Endothelial cell of umbilical vein (primary cell): ENCODE data around the gene ERFL. TPM values are rescaled to one million over a fixed set of nuclear protein-coding genes. Genes with fewer than 3 reads are reported as not detected.

ENCODE experiments used
- BruUV-seq: library from RNA; stranded (reverse); fragments of 400-500 nt; replicated peaks from 2 replicates; lab custom pipeline; 2021; lab: Mats Ljungman, UMichigan
- CTCF ChIA-PET: fragments of 300-600, 350-600 bp; sonication (Branson Sonifier 250); formaldehyde crosslinking; loops from one replicate; lab custom pipeline; 2021; ENCODE audit warnings: antibody characterized with exemption, inconsistent platforms; lab: Charles Lee
- POLR2A ChIA-PET: fragments of 300-600, 350-600 bp; sonication (Branson Sonifier 250); formaldehyde crosslinking; loops from one replicate; lab custom pipeline; 2021; ENCODE audit warnings: antibody characterized with exemption, inconsistent platforms; lab: Charles Lee
- DNase-seq: peaks from one replicate; pipeline ENCODE4 v3.0.0-alpha.2; 2011; ENCODE audit warnings: low read depth, low spot score
- FAIRE-seq: peaks from 2 replicates; lab custom pipeline; 2011; peaks lifted over from hg19 to GRCh38; lab: Jason Lieb, UNC
- H2AFZ ChIP-seq: 2 replicates; pipeline ENCODE4 v1.6.0; 2012; ENCODE audit warnings: low read depth, low read length, control low read depth, inconsistent platforms
- H3K27ac ChIP-seq: 2 replicates; pipeline ENCODE4 v1.5.1; 2011; ENCODE audit warnings: low read depth, mild to moderate bottlenecking, control low read depth, low read length, moderate library complexity; ENCODE audit not compliant: insufficient read depth
- H3K27me3 ChIP-seq, 2 experiments: 2 replicates each; pipeline versions ENCODE4 v1.6.0 to v1.6.1; 2011; ENCODE audit warnings: low read length in 2 of 2, mixed read lengths in 1 of 2; ENCODE audit not compliant: control insufficient read depth in 2 of 2, insufficient read depth in 2 of 2
- H3K36me3 ChIP-seq, 2 experiments: 2 replicates in 1 of 2; 3 replicates in 1 of 2; pipeline ENCODE4 v1.5.1; 2011; ENCODE audit warnings: low read length in 2 of 2, mild to moderate bottlenecking in 1 of 2, moderate library complexity in 1 of 2; ENCODE audit not compliant: control insufficient read depth in 2 of 2, insufficient read depth in 2 of 2; ENCODE audit errors: extremely low read depth in 1 of 2
- H3K4me1 ChIP-seq: 3 replicates; pipeline ENCODE4 v1.5.1; 2011; ENCODE audit warnings: mild to moderate bottlenecking, low read length; ENCODE audit not compliant: control insufficient read depth, insufficient read depth; ENCODE audit errors: extremely low read depth
- H3K4me2 ChIP-seq: 2 replicates; pipeline ENCODE4 v1.6.1; 2011; ENCODE audit warnings: low read length, control low read depth, mixed read lengths; ENCODE audit not compliant: insufficient read depth
- H3K4me3 ChIP-seq, 3 experiments: fragments of 200-600 bp in 1 of 3; sonication (generic), shearing (Covaris generic) in 1 of 3; replicated peaks in 1 of 3; 2 replicates each; pipeline ENCODE4 v1.5.1; 2011 to 2016; ENCODE audit warnings: control low read depth in 3 of 3, low read length in 3 of 3, mild to moderate bottlenecking in 2 of 3, inconsistent platforms in 1 of 3, low read depth in 1 of 3, moderate library complexity in 1 of 3; ENCODE audit not compliant: insufficient read depth in 1 of 3
- H3K79me2 ChIP-seq: 2 replicates; pipeline ENCODE4 v1.6.0; 2012; ENCODE audit warnings: low read length, inconsistent platforms; ENCODE audit not compliant: control insufficient read depth, insufficient read depth
- H3K9ac ChIP-seq: replicated peaks from 2 replicates; pipeline ENCODE3; 2011; ENCODE audit warnings: low read length, control low read depth; ENCODE audit not compliant: insufficient read depth; ENCODE audit errors: extremely low read depth
- H3K9me1 ChIP-seq: replicated peaks from 3 replicates; pipeline ENCODE4 v1.6.0; 2011; ENCODE audit warnings: mild to moderate bottlenecking, low read length; ENCODE audit not compliant: control insufficient read depth, insufficient read depth; ENCODE audit errors: extremely low read depth
- H3K9me3 ChIP-seq: replicated peaks from 2 replicates; pipeline ENCODE4 v1.5.1; 2012; ENCODE audit warnings: low read length, inconsistent platforms; ENCODE audit not compliant: control insufficient read depth, insufficient read depth
- H4K20me1 ChIP-seq: replicated peaks from 2 replicates; pipeline ENCODE3; 2011; ENCODE audit warnings: mild to moderate bottlenecking, low read length; ENCODE audit not compliant: control insufficient read depth, insufficient read depth; ENCODE audit errors: extremely low read depth
- EZH2 ChIP-seq: IDR thresholded peaks from 2 replicates; pipeline ENCODE4 v1.6.1; 2012; ENCODE audit warnings: borderline replicate concordance, low read depth, mild to moderate bottlenecking, moderate library complexity, low read length, inconsistent platforms; ENCODE audit not compliant: severe bottlenecking
- FOS ChIP-seq: IDR thresholded peaks from 2 replicates; pipeline ENCODE4 v1.6.1; 2011; ENCODE audit warnings: mild to moderate bottlenecking, low read length, moderate library complexity, borderline replicate concordance; ENCODE audit not compliant: insufficient read depth
- GATA2 ChIP-seq: IDR thresholded peaks from 2 replicates; pipeline ENCODE4 v1.7.0; 2011; ENCODE audit warnings: low read depth, mild to moderate bottlenecking, moderate library complexity, mixed read lengths, low read length; ENCODE audit not compliant: insufficient read length, insufficient read depth
- JUN ChIP-seq: IDR thresholded peaks from 2 replicates; pipeline ENCODE4 v1.6.1; 2011; ENCODE audit warnings: borderline replicate concordance, low read depth; ENCODE audit not compliant: insufficient read length, insufficient read depth
- MAX ChIP-seq: IDR thresholded peaks from 2 replicates; pipeline ENCODE4 v1.6.1; 2011; ENCODE audit not compliant: insufficient read depth, insufficient read length
- MYC ChIP-seq: IDR thresholded peaks from one replicate; pipeline ENCODE4 v1.6.1; 2011; ENCODE audit warnings: mild to moderate bottlenecking, low read depth, low read length
- POLR2A ChIP-seq: IDR thresholded peaks from 2 replicates; pipeline ENCODE4 v1.6.1; 2012; ENCODE audit warnings: low read depth, mild to moderate bottlenecking, control low read depth, low read length
- POLR2AphosphoS5 ChIP-seq: IDR thresholded peaks from 2 replicates; pipeline ENCODE4 v1.6.1; 2012; ENCODE audit warnings: low read depth, mild to moderate bottlenecking, control low read depth, low read length, moderate library complexity; ENCODE audit not compliant: insufficient read depth
- dilution Hi-C: fragments of 300-500 bp; cut with MboI; formaldehyde crosslinking; loops from one replicate; pipeline ENCODE4 v1.15.0; 2019; ENCODE audit warnings: low sequenced_read_pairs; ENCODE audit not compliant: extremely low pct_ligation_motif_present
- intact Hi-C: fragments of 100-400 bp; cut with micrococcal nuclease; formaldehyde crosslinking; loops from one replicate; pipeline ENCODE4 v1.10.0; 2022
- polyA plus RNA-seq, 4 experiments: library from polyadenylated mRNA; depleted of rRNA in 3 of 4; stranded (reverse) in 3 of 4; unstranded in 1 of 4; fragments of >200 nt; gene quantifications; 2 replicates each; pipeline versions ENCODE4 v1.2.1 to v1.2.3, GENCODE V29; 2011 to 2012; ENCODE audit warnings: missing spikeins in 1 of 4
- total RNA-seq: library from RNA; stranded (reverse); gene quantifications from 2 replicates; pipeline ENCODE4 v1.2.3, GENCODE V29; 2021
- TF ChIP-seq, protein P1 (sequence below), 2 donors: IDR thresholded peaks; 1 replicate in 1 of 2; 2 replicates in 1 of 2; pipeline ENCODE4 v1.5.1; 2011; ENCODE audit warnings: low read length in 2 of 2, mild to moderate bottlenecking in 2 of 2, moderate library complexity in 2 of 2, control low read depth in 1 of 2, inconsistent platforms in 1 of 2, low read depth in 1 of 2; ENCODE audit not compliant: insufficient read depth in 1 of 2; ENCODE audit errors: extremely low read depth in 1 of 2

The ERFL gene
- total and polyA plus RNA-seq, 2 donors (not counting 3 experiments of a cell fraction or from before 2014, with no cell fraction given), result not detected

GRCh38 chr19:41905273-41906002 is 22.8 kb downstream of the ERFL start:
- no peaks in the 10 kb centered on the region for H3K9me1 ChIP-seq
- intact Hi-C loops (no loop called here), dilution Hi-C loops (no loop called here)
- peaks cover 0 to 3% of the 10 kb centered on the region in 2 experiments for H3K27me3 ChIP-seq
- CTCF ChIA-PET, result no interaction called here
- POLR2A ChIA-PET, result no interaction called here
- no peaks in the 10 kb centered on the region for H3K9me3 ChIP-seq
- peaks cover 7 to 51% of the 10 kb centered on the region in 2 experiments for H3K36me3 ChIP-seq
- H4K20me1 ChIP-seq, result no peaks in the 10 kb centered on the region
- BruUV-seq, result no TSS peak
- no peak overlapping the region for H3K4me3 ChIP-seq
- DNase-seq (no peak), FAIRE-seq (no peak)
- H3K4me2 ChIP-seq, result no peak overlapping the region
- H3K27ac ChIP-seq, result no peak overlapping the region
- TF ChIP-seq FOS (no peak), POLR2A (no peak), MYC (no peak), EZH2 (no peak), JUN (no peak), POLR2AphosphoS5 (no peak), MAX (no peak), GATA2 (no peak)
- TF ChIP-seq, protein P1, sequence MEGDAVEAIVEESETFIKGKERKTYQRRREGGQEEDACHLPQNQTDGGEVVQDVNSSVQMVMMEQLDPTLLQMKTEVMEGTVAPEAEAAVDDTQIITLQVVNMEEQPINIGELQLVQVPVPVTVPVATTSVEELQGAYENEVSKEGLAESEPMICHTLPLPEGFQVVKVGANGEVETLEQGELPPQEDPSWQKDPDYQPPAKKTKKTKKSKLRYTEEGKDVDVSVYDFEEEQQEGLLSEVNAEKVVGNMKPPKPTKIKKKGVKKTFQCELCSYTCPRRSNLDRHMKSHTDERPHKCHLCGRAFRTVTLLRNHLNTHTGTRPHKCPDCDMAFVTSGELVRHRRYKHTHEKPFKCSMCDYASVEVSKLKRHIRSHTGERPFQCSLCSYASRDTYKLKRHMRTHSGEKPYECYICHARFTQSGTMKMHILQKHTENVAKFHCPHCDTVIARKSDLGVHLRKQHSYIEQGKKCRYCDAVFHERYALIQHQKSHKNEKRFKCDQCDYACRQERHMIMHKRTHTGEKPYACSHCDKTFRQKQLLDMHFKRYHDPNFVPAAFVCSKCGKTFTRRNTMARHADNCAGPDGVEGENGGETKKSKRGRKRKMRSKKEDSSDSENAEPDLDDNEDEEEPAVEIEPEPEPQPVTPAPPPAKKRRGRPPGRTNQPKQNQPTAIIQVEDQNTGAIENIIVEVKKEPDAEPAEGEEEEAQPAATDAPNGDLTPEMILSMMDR (IDR thresholded peaks at IDR 0.05; ENCODE audit: extremely low read depth in 1 of 2, insufficient read depth in 1 of 2, low read depth in 1 of 2, low read length in 2 of 2), result no peak
- H2AFZ ChIP-seq, result no peak overlapping the region
- no peaks in the 10 kb centered on the region for H3K4me1 ChIP-seq
- no peak overlapping the region for H3K9ac ChIP-seq
- H3K79me2 ChIP-seq, result no peaks in the 10 kb centered on the region
